ENCODE data around the gene CTSV.
A peak's percentile ranks its signal among the peaks of the same experiment; 100 is the strongest.
"Not testable (repeated sequence)": the region's sequence is repeated elsewhere in the genome, so short reads cannot be mapped to it uniquely, and the experiment has no call there.

Gene CTSV

GRCh38 chr9:97039514-97039860 is 545 bp upstream of the CTSV start:
- DNase-seq: no peak

- not testable (repeated sequence) for DNase-seq
These were observed 15.4 kb downstream of the CTSV start for GRCh38 chr9:97023505-97023904.

- peak; percentile 88 for DNase-seq
These were observed 25.5 kb downstream of the CTSV start for GRCh38 chr9:97013151-97014132.

GRCh38 chr9:97012617-97013016 is 26.3 kb downstream of the CTSV start:
- DNase-seq: not testable (repeated sequence)

GRCh38 chr9:97002195-97002594 is 36.7 kb downstream of the CTSV start:
- DNase-seq: not testable (repeated sequence)

- DNase-seq: not testable (repeated sequence)
These were observed 37.6 kb downstream of the CTSV start for GRCh38 chr9:97001338-97001737.

GRCh38 chr9:97000139-97000787 is 38.7 kb downstream of the CTSV start:
- DNase-seq: not testable (repeated sequence)

- DNase-seq: not testable (repeated sequence)
These were observed 39.2 kb downstream of the CTSV start for GRCh38 chr9:96999733-97000132.

GRCh38 chr9:96997009-96997701 is 41.8 kb downstream of the CTSV start:
- not testable (repeated sequence) for DNase-seq

GRCh38 chr9:96994531-96995016 is 44.4 kb downstream of the CTSV start:
- DNase-seq: not testable (repeated sequence)

- not testable (repeated sequence) for DNase-seq
These were observed 46.6 kb downstream of the CTSV start for GRCh38 chr9:96992303-96992702.

GRCh38 chr9:96989747-96990318 is 49.1 kb downstream of the CTSV start:
- DNase-seq: not testable (repeated sequence)

GRCh38 chr9:96984887-96985286 is 54.1 kb downstream of the CTSV start:
- not testable (repeated sequence) for DNase-seq

GRCh38 chr9:96984139-96984538 is 54.8 kb downstream of the CTSV start:
- not testable (repeated sequence) for DNase-seq

GRCh38 chr9:96983496-96984122 is 55.3 kb downstream of the CTSV start:
- not testable (repeated sequence) for DNase-seq

Measured in right hindlimb (tissue), 1 donor.